CD8-positive, alpha-beta memory T cell (primary cell): ENCODE data around the gene NBEAL2. TPM values are rescaled to one million over a fixed set of nuclear protein-coding genes. Genes with fewer than 3 reads are reported as not detected.
A peak's percentile ranks its signal among the peaks of the same experiment; 100 is the strongest.

ENCODE experiments used
- CTCF ChIA-PET: fragments of 350-600 bp; sonication (Branson Sonifier 250); formaldehyde crosslinking; loops from one replicate; lab custom pipeline; 2021; ENCODE audit warnings: antibody characterized with exemption; lab: Charles Lee
- POLR2A ChIA-PET: fragments of 350-600 bp; sonication (Branson Sonifier 250); formaldehyde crosslinking; loops from one replicate; lab custom pipeline; 2021; ENCODE audit warnings: antibody characterized with exemption; lab: Charles Lee
- DNase-seq, 5 donors: peaks; one replicate each; pipeline versions ENCODE4 v3.0.0 to v3.0.0-alpha.2; 2020 to 2022; ENCODE audit warnings: mixed read lengths in 1 of 5
- H3K27ac ChIP-seq: one replicate; pipeline ENCODE4 v1.7.0; 2013; ENCODE audit warnings: low read depth, mild to moderate bottlenecking, low read length, moderate library complexity
- H3K27me3 ChIP-seq: 2 replicates; pipeline ENCODE4 v1.7.0; 2013; ENCODE audit warnings: low read length, mild to moderate bottlenecking; ENCODE audit not compliant: insufficient read depth, poor library complexity, severe bottlenecking
- H3K36me3 ChIP-seq: 2 replicates; pipeline ENCODE4 v1.7.0; 2013; ENCODE audit warnings: mild to moderate bottlenecking, low read length, moderate library complexity; ENCODE audit not compliant: insufficient read depth
- H3K4me1 ChIP-seq: 2 replicates; pipeline ENCODE4 v1.7.0; 2013; ENCODE audit warnings: mild to moderate bottlenecking, low read length, moderate library complexity; ENCODE audit not compliant: insufficient read depth
- H3K4me3 ChIP-seq: 2 replicates; pipeline ENCODE4 v1.7.0; 2013; ENCODE audit warnings: mild to moderate bottlenecking, low read length
- H3K9me3 ChIP-seq: 2 replicates; pipeline ENCODE4 v1.7.0; 2013; ENCODE audit warnings: mild to moderate bottlenecking, low read length
- H3K27ac Mint-ChIP-seq, 8 donors: one replicate each; pipeline ENCODE4 v1.8.0; 2020 to 2021; ENCODE audit warnings: mixed read lengths in 8 of 8, mild to moderate bottlenecking in 6 of 8, inconsistent platforms in 3 of 8, moderate library complexity in 3 of 8
- H3K27me3 Mint-ChIP-seq, 2 donors: one replicate each; pipeline ENCODE4 v1.8.0; 2020 to 2021; ENCODE audit warnings: mixed read lengths in 2 of 2, mild to moderate bottlenecking in 1 of 2, moderate library complexity in 1 of 2
- H3K36me3 Mint-ChIP-seq, 3 donors: one replicate each; pipeline ENCODE4 v1.8.0; 2020 to 2021; ENCODE audit warnings: mixed read lengths in 3 of 3, inconsistent platforms in 1 of 3, mild to moderate bottlenecking in 1 of 3
- H3K4me1 Mint-ChIP-seq, 3 donors: one replicate each; pipeline ENCODE4 v1.8.0; 2020 to 2021; ENCODE audit warnings: mixed read lengths in 3 of 3, inconsistent platforms in 1 of 3, mild to moderate bottlenecking in 1 of 3
- H3K4me3 Mint-ChIP-seq, 7 donors: one replicate each; pipeline ENCODE4 v1.8.0; 2020 to 2021; ENCODE audit warnings: mixed read lengths in 7 of 7, mild to moderate bottlenecking in 6 of 7, moderate library complexity in 4 of 7, inconsistent platforms in 2 of 7
- H3K9me3 Mint-ChIP-seq, 5 donors: one replicate each; pipeline ENCODE4 v1.8.0; 2020 to 2022; ENCODE audit warnings: mixed read lengths in 5 of 5, mild to moderate bottlenecking in 3 of 5, moderate library complexity in 2 of 5, inconsistent platforms in 1 of 5
- polyA plus RNA-seq: library from polyadenylated mRNA; unstranded; fragments of 300-500 nt; fragmentation: Illumina TruSeq; gene quantifications from one replicate; pipeline ENCODE4 v1.2.3, GENCODE V29; 2021
- total RNA-seq, 2 experiments: library from RNA; stranded (reverse); gene quantifications; one replicate each; pipeline ENCODE4 v1.2.3, GENCODE V29; 2021

The NBEAL2 gene
- total and polyA plus RNA-seq, 3 experiments from 2014 or later, result 12.8 to 83.5 (median 76.2) TPM

- ChIA-PET CTCF (interaction anchor here (0.7 to 3.4 kb wide), 15 partner anchors 8 to 320 kb away, joined by 3 to 15 read pairs (median 3); no protein-coding TSS in a partner anchor), POLR2A (interaction anchor here (1.3 kb wide), 1 partner anchor 17 kb away, joined by 3 read pairs; no protein-coding TSS in a partner anchor)
- peak in 1 of 5 donors; percentile 44 for DNase-seq
- H3K36me3 ChIP-seq, result peaks cover 46% of the 10 kb centered on the region
- no peaks in the 10 kb centered on the region for H3K9me3 ChIP-seq
- Mint-ChIP-seq H3K4me1 (peaks cover 17 to 35% (median 18%) of the 10 kb centered on the region in 3 donors), H3K27me3 (no peaks in the 10 kb centered on the region), H3K27ac (peak overlapping the region in 4 of 8 donors; percentile 1 to 83 (median 42)), H3K9me3 (no peaks in the 10 kb centered on the region), H3K4me3 (no peak overlapping the region), H3K36me3 (peaks cover 0 to 81% (median 7%) of the 10 kb centered on the region in 3 donors)
- H3K27ac ChIP-seq, result no peak overlapping the region
- no peak overlapping the region for H3K4me3 ChIP-seq
- peaks cover 6% of the 10 kb centered on the region for H3K4me1 ChIP-seq
- H3K27me3 ChIP-seq, result no peaks in the 10 kb centered on the region
Measured at GRCh38 chr3:46998852-46999515, 19.5 kb downstream of the NBEAL2 start.

GRCh38 chr3:46999516-47000197 is 20.2 kb downstream of the NBEAL2 start:
- POLR2A ChIA-PET, result interaction anchor here (0.6 kb wide), 1 partner anchor 28 kb away, joined by 3 read pairs; no protein-coding TSS in a partner anchor
- CTCF ChIA-PET, result interaction anchor here (0.7 to 3.4 kb wide), 6 partner anchors 12 to 76 kb away, joined by 3 to 15 read pairs (median 6); no protein-coding TSS in a partner anchor
- no peak overlapping the region for H3K27ac ChIP-seq
- H3K4me3 Mint-ChIP-seq, result no peak overlapping the region
- no peaks in the 10 kb centered on the region for H3K27me3 ChIP-seq
- H3K36me3 Mint-ChIP-seq, result peaks cover 0 to 81% (median 5%) of the 10 kb centered on the region in 3 donors
- no peaks in the 10 kb centered on the region for H3K9me3 Mint-ChIP-seq
- no peaks in the 10 kb centered on the region for H3K27me3 Mint-ChIP-seq
- peak overlapping the region in 1 of 8 donors; percentile 12 for H3K27ac Mint-ChIP-seq
- DNase-seq, result peak in 1 of 5 donors; percentile 44
- H3K4me3 ChIP-seq, result no peak overlapping the region
- H3K9me3 ChIP-seq, result no peaks in the 10 kb centered on the region
- H3K4me1 ChIP-seq, result peaks cover 6% of the 10 kb centered on the region
- H3K4me1 Mint-ChIP-seq, result peaks cover 17 to 29% (median 18%) of the 10 kb centered on the region in 3 donors
- peaks cover 52% of the 10 kb centered on the region for H3K36me3 ChIP-seq

- no peak overlapping the region for H3K27ac ChIP-seq
- Mint-ChIP-seq H3K36me3 (peaks cover 0 to 81% (median 4%) of the 10 kb centered on the region in 3 donors), H3K4me3 (no peak overlapping the region), H3K27me3 (no peaks in the 10 kb centered on the region), H3K27ac (peak overlapping the region in 3 of 8 donors; percentile 33 to 83 (median 72)), H3K9me3 (no peaks in the 10 kb centered on the region), H3K4me1 (peaks cover 17 to 27% (median 18%) of the 10 kb centered on the region in 3 donors)
- H3K27me3 ChIP-seq, result no peaks in the 10 kb centered on the region
- H3K9me3 ChIP-seq, result no peaks in the 10 kb centered on the region
- peaks cover 6% of the 10 kb centered on the region for H3K4me1 ChIP-seq
- H3K4me3 ChIP-seq, result no peak overlapping the region
- H3K36me3 ChIP-seq, result peaks cover 54% of the 10 kb centered on the region
- POLR2A ChIA-PET, result no interaction called here
- DNase-seq, result peak in 1 of 5 donors; percentile 43
- CTCF ChIA-PET, result interaction anchor here (1.4 kb wide), 1 partner anchor 32 kb away, joined by 3 read pairs; no protein-coding TSS in a partner anchor
Measured at GRCh38 chr3:47000198-47000815, 20.8 kb downstream of the NBEAL2 start.

- Mint-ChIP-seq H3K9me3 (no peaks in the 10 kb centered on the region), H3K4me1 (peaks cover 14 to 27% (median 17%) of the 10 kb centered on the region in 3 donors), H3K36me3 (peaks cover 0 to 84% (median 4%) of the 10 kb centered on the region in 3 donors), H3K27me3 (no peaks in the 10 kb centered on the region), H3K27ac (peak overlapping the region in 4 of 8 donors; percentile 46 to 83 (median 68)), H3K4me3 (peak overlapping the region in 1 of 7 donors; percentile 15)
- Histone ChIP-seq H3K27me3 (no peaks in the 10 kb centered on the region), H3K27ac (no peak overlapping the region), H3K4me3 (no peak overlapping the region), H3K4me1 (peaks cover 6% of the 10 kb centered on the region), H3K36me3 (peaks cover 57% of the 10 kb centered on the region), H3K9me3 (no peaks in the 10 kb centered on the region)
- DNase-seq, result peak in 1 of 5 donors; percentile 46
- CTCF ChIA-PET, result no interaction called here
- POLR2A ChIA-PET, result no interaction called here
Measured at GRCh38 chr3:47000922-47001730, 21.7 kb downstream of the NBEAL2 start.

- no peak overlapping the region for H3K4me3 ChIP-seq
Measured at GRCh38 chr3:47001731-47002170, 22.3 kb downstream of the NBEAL2 start.

GRCh38 chr3:47002171-47003055 is 22.9 kb downstream of the NBEAL2 start:
- CTCF ChIA-PET, result no interaction called here

More at GRCh38 chr3:47001731-47002170, 22.3 kb downstream of the NBEAL2 start:
- no peak for DNase-seq
- no peaks in the 10 kb centered on the region for H3K9me3 Mint-ChIP-seq
- H3K27me3 Mint-ChIP-seq, result no peaks in the 10 kb centered on the region
- Histone ChIP-seq H3K36me3 (peaks cover 62% of the 10 kb centered on the region), H3K27ac (no peak overlapping the region), H3K9me3 (no peaks in the 10 kb centered on the region), H3K4me1 (peaks cover 6% of the 10 kb centered on the region), H3K27me3 (no peaks in the 10 kb centered on the region)
- ChIA-PET POLR2A (no interaction called here), CTCF (no interaction called here)
- peaks cover 0 to 89% (median 4%) of the 10 kb centered on the region in 3 donors for H3K36me3 Mint-ChIP-seq
- peak overlapping the region in 1 of 8 donors; percentile 64 for H3K27ac Mint-ChIP-seq
- H3K4me1 Mint-ChIP-seq, result peaks cover 14 to 23% (median 16%) of the 10 kb centered on the region in 3 donors
- no peak overlapping the region for H3K4me3 Mint-ChIP-seq

More at GRCh38 chr3:47002171-47003055, 22.9 kb downstream of the NBEAL2 start:
- peaks cover 6% of the 10 kb centered on the region for H3K4me1 ChIP-seq
- H3K36me3 ChIP-seq, result peaks cover 65% of the 10 kb centered on the region
- Mint-ChIP-seq H3K27ac (peak overlapping the region in 2 of 8 donors; percentile 32 to 57), H3K36me3 (peaks cover 0 to 89% (median 4%) of the 10 kb centered on the region in 3 donors), H3K4me3 (no peak overlapping the region), H3K9me3 (no peaks in the 10 kb centered on the region), H3K4me1 (peaks cover 7 to 17% (median 9%) of the 10 kb centered on the region in 3 donors), H3K27me3 (no peaks in the 10 kb centered on the region)
- H3K27ac ChIP-seq, result no peak overlapping the region
- no peaks in the 10 kb centered on the region for H3K9me3 ChIP-seq
- POLR2A ChIA-PET, result no interaction called here
- H3K4me3 ChIP-seq, result no peak overlapping the region
- no peaks in the 10 kb centered on the region for H3K27me3 ChIP-seq
- DNase-seq, result peak in 1 of 5 donors; percentile 51
